ENCODE data around the gene UBE2K.
"Not testable (repeated sequence)": the region's sequence is repeated elsewhere in the genome, so short reads cannot be mapped to it uniquely, and the experiment has no call there.

UBE2K gene

GRCh38 chr4:39813033-39813432 lies 115.1 kb downstream of the UBE2K start:
- not testable (repeated sequence) for FAIRE-seq

GRCh38 chr4:39813761-39814160 lies 115.8 kb downstream of the UBE2K start:
- not testable (repeated sequence) for FAIRE-seq

GRCh38 chr4:39814403-39815185 lies 116.7 kb downstream of the UBE2K start:
- no peak for FAIRE-seq

- no peak for FAIRE-seq
Measured at GRCh38 chr4:39818646-39819045, 120.7 kb downstream of the UBE2K start.

- FAIRE-seq: no peak
Measured at GRCh38 chr4:39820186-39820585, 122.2 kb downstream of the UBE2K start.

- no peak for FAIRE-seq
Measured at GRCh38 chr4:39821951-39822350, 124.0 kb downstream of the UBE2K start.

GRCh38 chr4:39822662-39823061 lies 124.7 kb downstream of the UBE2K start:
- FAIRE-seq: no peak

GRCh38 chr4:39823191-39823590 lies 125.3 kb downstream of the UBE2K start:
- no peak for FAIRE-seq

- no peak for FAIRE-seq
Measured at GRCh38 chr4:39825090-39825489, 127.2 kb downstream of the UBE2K start.

- FAIRE-seq: no peak
Measured at GRCh38 chr4:39825741-39826231, 127.8 kb downstream of the UBE2K start.

Measured in A204.1 (cell line).